Psoas muscle (tissue), 8 donors: Measurements from ENCODE around the gene SLC35A3. TPM values are rescaled to one million over a fixed set of nuclear protein-coding genes. Genes with fewer than 3 reads are reported as not detected.

ENCODE experiments used
- ATAC-seq, 4 donors: fragments of 200-7000 bp; cut with Tn5 transposase; one replicate each; pipeline ENCODE4 v1.9.1; 2020; ENCODE audit warnings: moderate library complexity in 3 of 4, mild to moderate bottlenecking in 2 of 4
- DNase-seq, 2 donors: peaks; one replicate each; pipeline ENCODE4 v3.0.0-alpha.2; 2020
- H3K27ac ChIP-seq: fragments of 200-600 bp; one replicate; pipeline ENCODE4 v1.8.0; 2022
- H3K27me3 ChIP-seq, 3 donors: fragments of 200-600 bp in 1 of 3; one replicate each; pipeline versions ENCODE4 v1.6.1 to v1.8.0; 2013 to 2022; ENCODE audit warnings: low read length in 2 of 3, mild to moderate bottlenecking in 2 of 3, moderate library complexity in 1 of 3; ENCODE audit not compliant: insufficient read depth in 3 of 3
- H3K36me3 ChIP-seq, 2 donors: fragments of 200-600 bp in 1 of 2; one replicate each; pipeline versions ENCODE4 v1.6.1 to v1.8.0; 2013 to 2022; ENCODE audit warnings: low read depth in 1 of 2, mild to moderate bottlenecking in 1 of 2, moderate library complexity in 1 of 2; ENCODE audit not compliant: insufficient read depth in 1 of 2
- H3K4me1 ChIP-seq: fragments of 200-600 bp; one replicate; pipeline ENCODE4 v1.8.0; 2022
- H3K4me3 ChIP-seq: fragments of 200-600 bp; one replicate; pipeline ENCODE4 v1.8.0; 2022; ENCODE audit warnings: mild to moderate bottlenecking
- H3K9me3 ChIP-seq: fragments of 200-600 bp; one replicate; pipeline ENCODE4 v1.8.0; 2022
- CTCF ChIP-seq: fragments of 200-600 bp; IDR thresholded peaks from one replicate; pipeline ENCODE4 v1.8.0; 2022; ENCODE audit warnings: antibody characterized with exemption
- WGBS, 3 donors: extraction: QIAGEN DNeasy Blood & Tissue Kit; methylation state at CpG; one replicate each; pipeline versions ENCODE4 v1.1.6 to v1.1.7; 2013; 5-methylcytosine and 5-hydroxymethylcytosine counted together
- intact Hi-C, 2 donors: fragments of 100-400 bp; cut with DNase I; formaldehyde crosslinking; loops; one replicate each; pipeline versions ENCODE4 v1.11.0 to v1.14.2; 2022
- polyA plus RNA-seq, 3 donors: library from polyadenylated mRNA; stranded (reverse); fragments of 200-250 nt; gene quantifications; one replicate each; pipeline ENCODE4 v1.2.3, GENCODE V29; 2013
- total RNA-seq, 4 donors: library from RNA; stranded (reverse); fragmentation: NEBNext Ultra II Directional in 2 of 4; extraction: Animal tissue kit (Norgen Biotek cat#: 25700) in 2 of 4; gene quantifications; one replicate each; pipeline versions ENCODE4 v1.2.1 to v1.2.4, GENCODE V29; 2021 to 2023
- donor health status: healthy with polysubstance abuse.
- donor health status: DM: no; HTN: no; CAD: no; lungs with moderate emphysema.
- donor health status: Bipolar disorder and iron deficiency.
- donor health status: healthy.
- donor health status: DM: yes; HTN: yes; CAD: no.
- donor health status: DM: no; HTN: no; CAD: no.
- donor health status: DM: no; HTN: no; CAD: no.
- donor health status: DM: yes; HTN: yes; CAD: no.

SLC35A3 gene
- total and polyA plus RNA-seq, 7 donors = 3.5 to 8.6 (median 6.4) TPM

- Histone ChIP-seq H3K36me3 (peaks cover 0 to 88% of the 10 kb centered on the region in 2 donors), H3K9me3 (no peaks in the 10 kb centered on the region), H3K4me1 (no peaks in the 10 kb centered on the region), H3K27ac (no peak overlapping the region), H3K4me3 (no peak overlapping the region), H3K27me3 (no peaks in the 10 kb centered on the region)
- no peak for DNase-seq
- no peak for ATAC-seq
- intact Hi-C loops = no loop called here
- WGBS, 3 donors = 82 to 89% (median 85%) methylated on average over 5 of the region's 5 CpGs
- no peak for TF ChIP-seq CTCF
Observed at GRCh38 chr1:100077531-100077930, 107.7 kb downstream of the SLC35A3 start.

GRCh38 chr1:100080331-100080730, 110.5 kb downstream of the SLC35A3 start:
- WGBS, 3 donors = 86 to 92% (median 90%) methylated on average over 3 of the region's 3 CpGs
- no peak for TF ChIP-seq CTCF
- intact Hi-C loops = no loop called here

More at GRCh38 chr1:100080331-100080730, 110.5 kb downstream of the SLC35A3 start:
- Histone ChIP-seq H3K9me3 (no peaks in the 10 kb centered on the region), H3K4me1 (no peaks in the 10 kb centered on the region), H3K36me3 (peaks cover 0 to 88% of the 10 kb centered on the region in 2 donors), H3K27ac (no peak overlapping the region), H3K27me3 (no peaks in the 10 kb centered on the region), H3K4me3 (no peak overlapping the region)
- ATAC-seq (no peak), DNase-seq (no peak)

Other genes starting within 250 kb of the SLC35A3 start
- 1 to 10 TPM; 2.4 to 4.1 (median 3.2) TPM for gene FRRS1, start 203.4 kb upstream of the SLC35A3 start, total RNA-seq
- 1 to 10 TPM in 2 of 3 donors, under 1 TPM in 1; 0.34 to 3.1 (median 2.5) TPM for gene FRRS1, start 203.4 kb upstream of the SLC35A3 start, polyA plus RNA-seq
- 100 to 1,000 TPM; 110 to 159 (median 116) TPM for gene AGL, start 119.6 kb upstream of the SLC35A3 start, total RNA-seq
- gene AGL, start 119.6 kb upstream of the SLC35A3 start, polyA plus RNA-seq = 10 to 100 TPM in 2 of 3 donors, 1 to 10 TPM in 1; 8.4 to 82.7 (median 33.7) TPM
- 1 to 10 TPM; 1.1 to 1.5 (median 1.3) TPM for gene SASS6, start 162.9 kb downstream of the SLC35A3 start, total RNA-seq
- 1 to 10 TPM; 1.4 to 2.4 (median 1.7) TPM for gene SASS6, start 162.9 kb downstream of the SLC35A3 start, polyA plus RNA-seq
- gene TRMT13, start 163.2 kb downstream of the SLC35A3 start, total RNA-seq = 10 to 100 TPM in 1 of 4 donors, 1 to 10 TPM in 3; 4.9 to 12.4 (median 8.6) TPM
- gene TRMT13, start 163.2 kb downstream of the SLC35A3 start, polyA plus RNA-seq = 10 to 100 TPM in 1 of 3 donors, 1 to 10 TPM in 2; 7.7 to 15.2 (median 9.2) TPM
- gene LRRC39, start 208.3 kb downstream of the SLC35A3 start, total RNA-seq = 100 to 1,000 TPM in 3 of 4 donors, 10 to 100 TPM in 1; 92.5 to 227 (median 132) TPM
- gene LRRC39, start 208.3 kb downstream of the SLC35A3 start, polyA plus RNA-seq = 10 to 100 TPM; 27.7 to 89.3 (median 59.1) TPM